ENCODE data around the gene PIK3CA. TPM values are rescaled to one million over a fixed set of nuclear protein-coding genes. Genes with fewer than 3 reads are reported as not detected.
A peak's percentile ranks its signal among the peaks of the same experiment; 100 is the strongest.

PIK3CA gene
- total and polyA plus RNA-seq, 10 of the 15 experiments (the other 5 are each of a cell fraction or from before 2014, with no cell fraction given) = 3.0 to 18.6 (median 9.0) TPM

DNA sequence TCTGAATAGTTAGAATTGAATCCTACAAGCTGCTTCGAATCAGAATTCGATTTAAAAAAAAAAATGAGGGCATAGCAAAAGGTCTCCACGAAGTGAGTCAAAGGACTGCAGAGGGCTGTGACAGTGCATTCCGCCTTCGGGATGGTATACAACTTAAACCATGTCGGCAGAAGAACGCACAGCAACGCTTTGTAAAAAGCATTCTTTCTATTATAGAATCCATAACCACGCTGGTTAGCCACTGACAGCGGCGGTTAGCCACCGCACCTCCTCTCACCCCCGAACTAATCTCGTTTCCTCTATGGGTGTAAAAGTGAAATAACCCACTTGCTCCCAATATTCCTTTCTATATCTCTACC, 664 bp upstream of the PIK3CA start (continued):
- TF ChIP-seq, protein P1, sequence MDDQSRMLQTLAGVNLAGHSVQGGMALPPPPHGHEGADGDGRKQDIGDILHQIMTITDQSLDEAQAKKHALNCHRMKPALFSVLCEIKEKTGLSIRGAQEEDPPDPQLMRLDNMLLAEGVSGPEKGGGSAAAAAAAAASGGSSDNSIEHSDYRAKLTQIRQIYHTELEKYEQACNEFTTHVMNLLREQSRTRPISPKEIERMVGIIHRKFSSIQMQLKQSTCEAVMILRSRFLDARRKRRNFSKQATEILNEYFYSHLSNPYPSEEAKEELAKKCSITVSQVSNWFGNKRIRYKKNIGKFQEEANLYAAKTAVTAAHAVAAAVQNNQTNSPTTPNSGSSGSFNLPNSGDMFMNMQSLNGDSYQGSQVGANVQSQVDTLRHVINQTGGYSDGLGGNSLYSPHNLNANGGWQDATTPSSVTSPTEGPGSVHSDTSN (IDR thresholded peaks at IDR 0.05; ENCODE audit: insufficient replicate concordance, low read depth, low read length) = no peak
- TF ChIP-seq KLF5 (IDR thresholded peaks at IDR 0.05; ENCODE audit: partially characterized antibody) = no peak
- TF ChIP-seq NFIC (IDR thresholded peaks at IDR 0.05; ENCODE audit: low read depth, low read length) = peak; percentile 79
- TF ChIP-seq, protein P2, sequence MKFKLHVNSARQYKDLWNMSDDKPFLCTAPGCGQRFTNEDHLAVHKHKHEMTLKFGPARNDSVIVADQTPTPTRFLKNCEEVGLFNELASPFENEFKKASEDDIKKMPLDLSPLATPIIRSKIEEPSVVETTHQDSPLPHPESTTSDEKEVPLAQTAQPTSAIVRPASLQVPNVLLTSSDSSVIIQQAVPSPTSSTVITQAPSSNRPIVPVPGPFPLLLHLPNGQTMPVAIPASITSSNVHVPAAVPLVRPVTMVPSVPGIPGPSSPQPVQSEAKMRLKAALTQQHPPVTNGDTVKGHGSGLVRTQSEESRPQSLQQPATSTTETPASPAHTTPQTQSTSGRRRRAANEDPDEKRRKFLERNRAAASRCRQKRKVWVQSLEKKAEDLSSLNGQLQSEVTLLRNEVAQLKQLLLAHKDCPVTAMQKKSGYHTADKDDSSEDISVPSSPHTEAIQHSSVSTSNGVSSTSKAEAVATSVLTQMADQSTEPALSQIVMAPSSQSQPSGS (IDR thresholded peaks at IDR 0.05; ENCODE audit: low read length) = no peak
- no peak for TF ChIP-seq RB1 (IDR thresholded peaks at IDR 0.05; ENCODE audit: borderline replicate concordance)
- no peak for TF ChIP-seq SMAD5 (IDR thresholded peaks at IDR 0.05; ENCODE audit: low read depth)
- TF ChIP-seq ZZZ3 (IDR thresholded peaks at IDR 0.05; ENCODE audit: control insufficient read depth, insufficient read length, low read depth) = no peak
- TF ChIP-seq, protein P3, sequence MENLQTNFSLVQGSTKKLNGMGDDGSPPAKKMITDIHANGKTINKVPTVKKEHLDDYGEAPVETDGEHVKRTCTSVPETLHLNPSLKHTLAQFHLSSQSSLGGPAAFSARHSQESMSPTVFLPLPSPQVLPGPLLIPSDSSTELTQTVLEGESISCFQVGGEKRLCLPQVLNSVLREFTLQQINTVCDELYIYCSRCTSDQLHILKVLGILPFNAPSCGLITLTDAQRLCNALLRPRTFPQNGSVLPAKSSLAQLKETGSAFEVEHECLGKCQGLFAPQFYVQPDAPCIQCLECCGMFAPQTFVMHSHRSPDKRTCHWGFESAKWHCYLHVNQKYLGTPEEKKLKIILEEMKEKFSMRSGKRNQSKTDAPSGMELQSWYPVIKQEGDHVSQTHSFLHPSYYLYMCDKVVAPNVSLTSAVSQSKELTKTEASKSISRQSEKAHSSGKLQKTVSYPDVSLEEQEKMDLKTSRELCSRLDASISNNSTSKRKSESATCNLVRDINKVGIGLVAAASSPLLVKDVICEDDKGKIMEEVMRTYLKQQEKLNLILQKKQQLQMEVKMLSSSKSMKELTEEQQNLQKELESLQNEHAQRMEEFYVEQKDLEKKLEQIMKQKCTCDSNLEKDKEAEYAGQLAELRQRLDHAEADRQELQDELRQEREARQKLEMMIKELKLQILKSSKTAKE (IDR thresholded peaks at IDR 0.05; ENCODE audit: low read depth, poor library complexity, severe bottlenecking) = peak; percentile 36
- TF ChIP-seq NFYA (IDR thresholded peaks at IDR 0.05; ENCODE audit: borderline replicate concordance, low read depth, low read length) = no peak
- peak; percentile 62; the same call in 1 of the 2 replicates for TF ChIP-seq EZH2 (IDR thresholded peaks at IDR 0.05; ENCODE audit: borderline replicate concordance, control insufficient read depth, low read depth, low read length)
- TF ChIP-seq, protein P4, sequence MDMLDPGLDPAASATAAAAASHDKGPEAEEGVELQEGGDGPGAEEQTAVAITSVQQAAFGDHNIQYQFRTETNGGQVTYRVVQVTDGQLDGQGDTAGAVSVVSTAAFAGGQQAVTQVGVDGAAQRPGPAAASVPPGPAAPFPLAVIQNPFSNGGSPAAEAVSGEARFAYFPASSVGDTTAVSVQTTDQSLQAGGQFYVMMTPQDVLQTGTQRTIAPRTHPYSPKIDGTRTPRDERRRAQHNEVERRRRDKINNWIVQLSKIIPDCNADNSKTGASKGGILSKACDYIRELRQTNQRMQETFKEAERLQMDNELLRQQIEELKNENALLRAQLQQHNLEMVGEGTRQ (IDR thresholded peaks at IDR 0.05; ENCODE audit: borderline replicate concordance, low read depth, low read length) = no peak
- TF ChIP-seq EED (IDR thresholded peaks at IDR 0.05; ENCODE audit: low read depth) = peak; percentile 50; the same call in 1 of the 2 replicates
- TF ChIP-seq, protein P5, sequence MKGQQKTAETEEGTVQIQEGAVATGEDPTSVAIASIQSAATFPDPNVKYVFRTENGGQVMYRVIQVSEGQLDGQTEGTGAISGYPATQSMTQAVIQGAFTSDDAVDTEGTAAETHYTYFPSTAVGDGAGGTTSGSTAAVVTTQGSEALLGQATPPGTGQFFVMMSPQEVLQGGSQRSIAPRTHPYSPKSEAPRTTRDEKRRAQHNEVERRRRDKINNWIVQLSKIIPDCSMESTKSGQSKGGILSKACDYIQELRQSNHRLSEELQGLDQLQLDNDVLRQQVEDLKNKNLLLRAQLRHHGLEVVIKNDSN (IDR thresholded peaks at IDR 0.05; ENCODE audit: borderline replicate concordance, extremely low read length, insufficient read depth, low read depth, low read length) = no peak
- TF ChIP-seq ASH2L (IDR thresholded peaks at IDR 0.05; ENCODE audit: borderline replicate concordance, low read depth) = no peak
- TF ChIP-seq ZNF622 (IDR thresholded peaks at IDR 0.05) = no peak
- TF ChIP-seq SMARCA5 (IDR thresholded peaks at IDR 0.05) = no peak
- TF ChIP-seq FOS (IDR thresholded peaks at IDR 0.05; ENCODE audit: borderline replicate concordance, extremely low read depth, insufficient read length) = no peak
- no peak for TF ChIP-seq JUND (IDR thresholded peaks at IDR 0.05; ENCODE audit: low read depth, low read length)

Data from GM12878 (cell line).